ENCODE results near the gene WDR45.

Gene WDR45

GRCh38 chrX:49066690-49067089 lies 13.0 kb downstream of the WDR45 start:
- TF ChIP-seq GATA2 (IDR thresholded peaks at IDR 0.05; ENCODE audit: low read depth, low read length) (no peak), GATA3 (IDR thresholded peaks at IDR 0.05; ENCODE audit: low read depth, low read length) (no peak)

- TF ChIP-seq GATA2 (IDR thresholded peaks at IDR 0.05; ENCODE audit: low read depth, low read length) (no peak), GATA3 (IDR thresholded peaks at IDR 0.05; ENCODE audit: low read depth, low read length) (no peak)
Measured at GRCh38 chrX:49066278-49066677, 13.4 kb downstream of the WDR45 start.

DNA sequence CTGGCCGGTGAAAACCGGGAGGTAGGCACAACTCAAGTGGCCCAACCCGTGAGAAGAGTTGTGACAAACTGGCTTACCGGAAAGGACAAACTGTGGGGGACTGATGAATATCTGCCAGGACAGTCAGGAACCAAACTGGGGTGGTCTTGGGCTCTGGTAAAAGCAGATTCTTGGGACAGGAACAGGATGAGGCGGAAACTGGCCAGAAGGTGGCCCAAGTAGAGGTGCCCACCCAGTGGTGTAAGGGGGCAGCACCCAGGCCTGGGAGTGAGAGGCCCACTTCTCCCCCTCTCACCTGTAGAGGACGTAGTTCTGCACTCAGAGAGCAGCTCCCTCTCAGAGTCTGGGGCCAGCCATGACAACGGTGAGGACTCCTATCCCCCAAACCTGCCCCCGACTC lies 15.0 kb downstream of the WDR45 start:
- TF ChIP-seq GATA2 (IDR thresholded peaks at IDR 0.05; ENCODE audit: low read depth, low read length) (no peak), GATA3 (IDR thresholded peaks at IDR 0.05; ENCODE audit: low read depth, low read length) (no peak)

GRCh38 chrX:49064303-49064702 lies 15.4 kb downstream of the WDR45 start:
- TF ChIP-seq GATA2 (IDR thresholded peaks at IDR 0.05; ENCODE audit: low read depth, low read length) = no peak
- TF ChIP-seq GATA3 (IDR thresholded peaks at IDR 0.05; ENCODE audit: low read depth, low read length) = no peak

GRCh38 chrX:49063715-49064114 lies 16.0 kb downstream of the WDR45 start:
- TF ChIP-seq GATA2 (IDR thresholded peaks at IDR 0.05; ENCODE audit: low read depth, low read length) (no peak), GATA3 (IDR thresholded peaks at IDR 0.05; ENCODE audit: low read depth, low read length) (no peak)

- TF ChIP-seq GATA3 (IDR thresholded peaks at IDR 0.05; ENCODE audit: low read depth, low read length) = no peak
Measured at GRCh38 chrX:49061916-49062315, 17.8 kb downstream of the WDR45 start.

DNA sequence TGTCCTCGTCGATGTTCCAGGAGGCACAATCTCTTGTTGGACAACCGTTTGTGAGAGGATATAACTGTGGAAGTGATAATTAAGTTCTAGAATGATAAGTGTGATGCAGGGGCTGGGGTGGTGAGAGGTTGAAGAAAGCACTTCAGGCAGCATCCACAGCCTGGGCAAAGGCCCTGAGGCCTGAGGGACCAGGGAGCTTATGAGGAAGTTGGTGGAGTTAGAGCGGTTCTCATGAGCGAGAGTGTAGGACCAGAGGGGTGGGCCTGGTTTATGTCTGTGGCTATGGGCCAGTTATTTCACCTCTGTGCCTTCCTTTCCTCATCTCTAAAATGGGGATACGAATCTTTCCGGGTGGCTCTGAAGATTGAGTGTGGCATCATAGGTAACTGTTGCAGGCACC lies 18.2 kb downstream of the WDR45 start:
- no peak for TF ChIP-seq GATA2 (IDR thresholded peaks at IDR 0.05; ENCODE audit: low read depth, low read length)
- no peak for TF ChIP-seq GATA3 (IDR thresholded peaks at IDR 0.05; ENCODE audit: low read depth, low read length)

GRCh38 chrX:49060914-49061313 lies 18.8 kb downstream of the WDR45 start:
- no peak for TF ChIP-seq GATA3 (IDR thresholded peaks at IDR 0.05; ENCODE audit: low read depth, low read length)
- no peak for TF ChIP-seq GATA2 (IDR thresholded peaks at IDR 0.05; ENCODE audit: low read depth, low read length)

- TF ChIP-seq GATA2 (IDR thresholded peaks at IDR 0.05; ENCODE audit: low read depth, low read length) (no peak), GATA3 (IDR thresholded peaks at IDR 0.05; ENCODE audit: low read depth, low read length) (no peak)
Measured at GRCh38 chrX:49059681-49060085, 20.0 kb downstream of the WDR45 start.

DNA sequence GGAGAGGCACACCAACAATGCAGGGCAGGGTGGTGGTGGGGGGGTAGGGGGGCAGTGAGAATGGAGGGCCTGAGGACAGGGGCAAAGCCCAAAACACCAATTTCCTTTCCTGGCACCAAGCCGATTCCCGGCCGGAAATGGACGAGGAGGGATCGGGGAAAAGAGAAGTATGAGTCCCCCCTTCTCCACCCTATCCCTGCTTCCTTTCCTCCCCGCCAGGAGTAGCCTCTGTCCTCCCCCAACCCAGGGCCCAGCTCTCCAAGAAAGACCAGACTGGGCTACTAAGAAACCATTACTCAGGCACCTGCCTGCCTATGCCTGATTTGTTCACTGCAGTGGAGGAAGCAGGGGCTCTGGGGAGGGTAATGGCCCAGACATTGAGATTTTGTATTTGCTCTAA lies 20.5 kb downstream of the WDR45 start:
- TF ChIP-seq GATA3 (IDR thresholded peaks at IDR 0.05; ENCODE audit: low read depth, low read length) (no peak), GATA2 (IDR thresholded peaks at IDR 0.05; ENCODE audit: low read depth, low read length) (no peak)

DNA sequence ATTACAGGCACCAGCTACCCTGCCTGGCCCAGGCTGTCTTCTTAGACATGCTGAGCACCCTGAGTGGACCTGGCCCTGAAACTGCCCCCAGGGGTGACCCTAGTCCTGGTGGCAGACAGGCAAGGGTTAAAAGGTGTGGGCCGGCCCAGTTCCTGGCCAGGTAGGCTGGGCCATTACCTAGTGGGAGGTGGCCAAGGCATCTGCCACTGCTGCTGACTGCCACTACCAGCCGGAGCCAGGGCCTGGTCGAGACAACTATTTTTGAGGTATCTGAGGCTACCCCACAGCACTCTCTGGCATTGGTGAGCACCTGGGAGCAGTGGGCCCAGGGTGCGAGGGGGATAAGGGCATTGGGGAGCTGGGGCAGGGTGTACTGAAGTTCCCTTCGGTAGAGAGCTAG lies 20.9 kb downstream of the WDR45 start, which contains the start of gene CCDC120:
CCDC120 (plus strand) TSS at position 206 of the 400 bp plus-strand sequence. CDS start 3,043 bp downstream, outside the sequence.
- no peak for TF ChIP-seq GATA2 (IDR thresholded peaks at IDR 0.05; ENCODE audit: low read depth, low read length)
- TF ChIP-seq GATA3 (IDR thresholded peaks at IDR 0.05; ENCODE audit: low read depth, low read length) = no peak

GRCh38 chrX:49054073-49054762 lies 25.5 kb downstream of the WDR45 start:
- no peak for TF ChIP-seq GATA2 (IDR thresholded peaks at IDR 0.05; ENCODE audit: low read depth, low read length)

DNA sequence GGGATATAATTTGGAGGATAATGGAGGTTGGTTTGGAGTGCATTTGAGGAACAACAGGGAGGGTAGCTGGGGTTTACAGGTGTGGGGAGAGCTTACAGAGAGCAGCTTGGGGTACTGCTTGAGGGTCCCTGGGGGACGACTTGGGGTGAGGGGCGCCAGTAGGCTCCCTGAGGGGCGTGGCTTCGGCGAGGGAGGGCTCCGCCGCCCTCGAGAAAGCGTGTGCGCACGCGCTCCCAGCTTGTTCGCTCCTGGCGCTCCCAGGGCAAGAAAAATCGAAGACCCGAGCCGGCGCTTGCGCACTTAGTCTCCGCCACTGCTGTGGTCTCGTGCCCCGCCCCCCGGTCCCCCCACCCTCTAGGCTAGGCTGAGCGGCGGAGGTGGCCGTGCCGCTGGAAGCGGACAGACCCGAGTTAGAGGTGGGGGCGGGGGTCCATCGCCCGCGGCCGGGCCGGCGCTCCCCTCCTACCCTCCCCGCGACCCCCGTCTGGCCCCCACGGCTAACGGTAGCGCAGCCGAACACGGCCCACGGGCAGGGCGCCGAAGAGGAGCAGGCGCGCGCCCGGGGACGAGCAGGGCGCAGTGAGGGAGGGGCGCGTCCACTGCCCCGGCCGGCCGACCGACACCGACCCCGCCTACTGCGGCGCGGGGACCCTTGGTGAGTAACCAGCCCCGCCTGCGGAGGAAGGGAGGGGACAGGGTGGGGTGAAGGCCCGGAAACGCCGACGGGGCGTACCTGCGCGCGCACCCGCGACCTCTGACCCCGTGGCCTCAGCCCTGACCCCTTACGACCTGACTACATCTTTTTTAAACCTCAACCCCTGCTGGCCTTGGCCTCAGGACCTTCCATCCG lies 26.2 kb downstream of the WDR45 start:
- TF ChIP-seq GATA2 (IDR thresholded peaks at IDR 0.05; ENCODE audit: low read depth, low read length) (no peak), GATA3 (IDR thresholded peaks at IDR 0.05; ENCODE audit: low read depth, low read length) (no peak)

DNA sequence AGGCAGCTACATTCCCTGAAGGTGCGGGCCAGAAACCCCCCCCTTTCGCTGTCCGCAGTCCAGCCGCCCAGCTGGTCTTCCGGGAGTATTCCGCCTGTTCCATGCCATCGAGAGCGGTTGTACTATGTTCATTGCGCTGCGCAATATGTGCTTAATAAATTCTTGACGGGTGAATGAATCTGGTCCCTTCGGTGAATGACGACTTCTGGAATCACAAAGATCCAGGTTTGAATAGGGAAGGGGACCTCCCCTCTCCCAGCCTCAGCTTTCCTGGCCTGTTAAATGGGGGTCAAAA lies 35.8 kb downstream of the WDR45 start:
- TF ChIP-seq GATA3 (IDR thresholded peaks at IDR 0.05; ENCODE audit: low read depth, low read length) (no peak), GATA2 (IDR thresholded peaks at IDR 0.05; ENCODE audit: low read depth, low read length) (no peak)

Measured in SH-SY5Y (cell line).